Ectodermal cell (in vitro differentiated cells): Measurements from ENCODE around the gene COMMD7.

Source experiments
- H3K27ac ChIP-seq: 2 replicates; pipeline ENCODE4 v1.7.0; 2013; ENCODE audit warnings: mild to moderate bottlenecking, low read depth, low read length; ENCODE audit not compliant: insufficient read depth, poor library complexity, severe bottlenecking
- H3K27me3 ChIP-seq: 2 replicates; pipeline ENCODE4 v1.7.0; 2013; ENCODE audit warnings: mild to moderate bottlenecking, low read length; ENCODE audit not compliant: insufficient read depth, control insufficient read depth, poor library complexity, severe bottlenecking
- H3K36me3 ChIP-seq: one replicate; pipeline ENCODE4 v1.7.0; 2013; ENCODE audit warnings: low read length; ENCODE audit not compliant: control insufficient read depth, insufficient read depth
- H3K4me1 ChIP-seq: one replicate; pipeline ENCODE4 v1.7.0; 2013; ENCODE audit warnings: low read length; ENCODE audit not compliant: control insufficient read depth, insufficient read depth
- H3K4me3 ChIP-seq: 2 replicates; pipeline ENCODE4 v1.7.0; 2013; ENCODE audit warnings: low read depth, low read length, control low read depth; ENCODE audit not compliant: insufficient read depth
- H3K9me3 ChIP-seq: 2 replicates; pipeline ENCODE4 v1.7.0; 2013; ENCODE audit warnings: mild to moderate bottlenecking, low read length, moderate library complexity; ENCODE audit not compliant: control insufficient read depth
- WGBS, 2 experiments: methylation state at CpG; one replicate each; pipeline ENCODE4 v1.1.7; 2013; ENCODE audit warnings: missing lambda C conversion rate in 2 of 2; 5-methylcytosine and 5-hydroxymethylcytosine counted together

COMMD7 gene

DNA sequence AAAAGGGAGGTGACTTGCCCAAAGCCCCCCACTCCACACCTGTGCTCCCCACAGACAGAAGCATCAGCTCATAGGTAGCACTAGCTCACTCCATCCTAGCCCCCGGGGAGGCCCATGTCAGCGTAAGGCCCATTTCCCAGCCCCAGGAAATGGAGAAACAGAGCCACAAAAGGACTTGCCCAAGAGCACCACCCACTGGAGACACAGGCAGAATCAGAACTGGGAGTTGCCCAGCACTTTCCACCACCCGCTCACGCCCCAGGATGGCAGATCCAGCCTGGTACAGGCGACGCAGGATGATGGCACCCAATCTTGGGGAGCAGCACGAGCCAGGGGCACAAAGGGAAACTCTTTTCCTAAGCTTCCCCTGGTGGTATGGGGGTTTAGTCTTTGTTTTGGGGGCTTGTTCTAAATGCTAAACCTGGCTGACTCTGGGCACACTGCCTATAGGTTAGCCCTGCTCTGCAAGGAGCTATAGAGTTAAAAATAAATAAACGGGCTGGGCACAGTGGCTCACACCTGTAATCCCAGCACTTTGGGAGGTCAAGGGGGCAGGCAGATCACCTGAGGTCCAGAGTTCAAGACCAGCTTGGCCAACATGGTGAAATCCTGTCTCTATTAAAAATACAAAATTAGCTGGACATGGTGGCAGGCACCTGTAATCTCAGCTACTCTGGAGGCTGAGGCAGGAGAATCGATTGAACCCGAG is 81.3 kb downstream of the COMMD7 start:
- Histone ChIP-seq H3K27ac (no peak overlapping the region), H3K27me3 (no peaks in the 10 kb centered on the region), H3K9me3 (no peaks in the 10 kb centered on the region), H3K36me3 (no peaks in the 10 kb centered on the region), H3K4me3 (no peak overlapping the region), H3K4me1 (peaks cover 7% of the 10 kb centered on the region)
- 93 to 94% methylated on average over 10 of the region's 10 CpGs for WGBS, 2 experiments

DNA sequence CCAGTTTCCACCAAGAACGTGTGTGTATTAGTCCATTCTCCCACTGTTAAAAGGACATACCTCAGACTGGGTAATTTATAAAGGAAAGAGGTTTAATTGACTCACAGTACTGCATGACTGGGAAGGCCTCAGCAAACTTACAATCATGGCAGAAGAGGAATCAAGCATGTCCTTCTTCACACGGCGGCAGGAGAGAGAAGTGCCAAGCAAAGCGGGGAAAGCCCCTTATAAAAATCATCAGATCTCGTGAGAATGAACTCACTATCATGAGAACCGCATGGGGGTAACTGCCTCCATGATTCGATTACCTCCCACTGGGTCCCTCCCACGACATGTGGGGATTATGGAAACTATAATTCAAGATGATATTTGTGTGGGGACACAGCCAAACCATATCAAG is 82.6 kb downstream of the COMMD7 start:
- WGBS, 2 experiments = 95 to 97% methylated on average over 8 of the region's 8 CpGs
- H3K36me3 ChIP-seq = no peaks in the 10 kb centered on the region
- H3K4me1 ChIP-seq = peaks cover 7% of the 10 kb centered on the region
- no peak overlapping the region for H3K27ac ChIP-seq
- no peaks in the 10 kb centered on the region for H3K9me3 ChIP-seq
- H3K4me3 ChIP-seq = no peak overlapping the region
- no peaks in the 10 kb centered on the region for H3K27me3 ChIP-seq

DNA sequence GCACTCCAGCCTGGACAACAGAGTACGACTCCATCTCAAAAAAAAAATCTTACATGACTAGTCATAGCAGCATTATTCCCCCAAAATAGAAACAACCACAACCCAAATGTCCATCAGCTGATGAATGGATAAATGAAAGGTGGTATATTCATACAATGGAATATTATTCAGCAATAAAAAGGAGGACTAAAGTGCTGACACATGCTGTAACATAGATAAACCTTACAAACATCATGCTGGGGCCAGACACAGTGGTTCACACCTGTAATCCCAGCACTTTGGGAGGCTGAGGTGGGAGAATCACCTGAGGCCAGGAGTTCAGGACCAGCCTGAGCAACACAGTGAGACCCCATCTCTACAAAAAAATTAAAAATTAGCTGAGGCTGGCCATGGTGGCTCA is 86.4 kb downstream of the COMMD7 start:
- Histone ChIP-seq H3K27me3 (no peaks in the 10 kb centered on the region), H3K4me1 (peaks cover 5% of the 10 kb centered on the region), H3K27ac (no peak overlapping the region), H3K4me3 (no peak overlapping the region), H3K36me3 (no peaks in the 10 kb centered on the region), H3K9me3 (no peaks in the 10 kb centered on the region)
- WGBS, 2 experiments = 93 to 100% methylated on average over 1 of the region's 1 CpG

DNA sequence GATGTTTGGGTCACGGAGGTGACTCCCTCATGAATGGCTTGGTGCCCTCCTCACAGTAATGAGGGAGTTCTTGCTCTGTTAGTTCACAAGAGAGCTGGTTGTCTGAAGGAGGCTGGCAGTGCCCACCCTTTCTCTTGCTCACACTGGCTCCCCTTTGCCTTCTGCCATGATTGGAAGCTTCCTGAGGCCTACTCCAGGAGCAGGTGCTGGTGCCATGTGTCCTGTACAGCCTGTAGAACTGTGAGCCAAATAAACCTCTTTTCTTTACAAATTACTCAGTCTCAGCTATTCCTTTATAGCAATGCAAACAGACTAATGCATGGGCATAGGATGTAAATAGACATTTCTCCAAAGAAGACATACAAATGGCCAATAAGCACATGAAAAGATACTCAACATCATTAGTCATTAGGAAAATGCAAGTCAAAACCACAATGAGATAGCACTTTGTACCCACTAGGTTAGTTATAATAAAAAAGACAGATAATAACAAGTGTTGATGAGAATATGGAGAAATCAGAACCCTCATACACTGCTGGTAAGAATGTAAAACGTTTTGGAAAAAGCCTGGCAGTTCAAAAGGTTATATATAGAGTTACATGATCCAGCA is 87.3 kb downstream of the COMMD7 start:
- 59 to 79% methylated on average over 2 of the region's 2 CpGs for WGBS, 2 experiments
- peaks cover 5% of the 10 kb centered on the region for H3K4me1 ChIP-seq
- H3K27ac ChIP-seq = no peak overlapping the region
- H3K4me3 ChIP-seq = no peak overlapping the region
- H3K27me3 ChIP-seq = no peaks in the 10 kb centered on the region
- no peaks in the 10 kb centered on the region for H3K36me3 ChIP-seq
- no peaks in the 10 kb centered on the region for H3K9me3 ChIP-seq

DNA sequence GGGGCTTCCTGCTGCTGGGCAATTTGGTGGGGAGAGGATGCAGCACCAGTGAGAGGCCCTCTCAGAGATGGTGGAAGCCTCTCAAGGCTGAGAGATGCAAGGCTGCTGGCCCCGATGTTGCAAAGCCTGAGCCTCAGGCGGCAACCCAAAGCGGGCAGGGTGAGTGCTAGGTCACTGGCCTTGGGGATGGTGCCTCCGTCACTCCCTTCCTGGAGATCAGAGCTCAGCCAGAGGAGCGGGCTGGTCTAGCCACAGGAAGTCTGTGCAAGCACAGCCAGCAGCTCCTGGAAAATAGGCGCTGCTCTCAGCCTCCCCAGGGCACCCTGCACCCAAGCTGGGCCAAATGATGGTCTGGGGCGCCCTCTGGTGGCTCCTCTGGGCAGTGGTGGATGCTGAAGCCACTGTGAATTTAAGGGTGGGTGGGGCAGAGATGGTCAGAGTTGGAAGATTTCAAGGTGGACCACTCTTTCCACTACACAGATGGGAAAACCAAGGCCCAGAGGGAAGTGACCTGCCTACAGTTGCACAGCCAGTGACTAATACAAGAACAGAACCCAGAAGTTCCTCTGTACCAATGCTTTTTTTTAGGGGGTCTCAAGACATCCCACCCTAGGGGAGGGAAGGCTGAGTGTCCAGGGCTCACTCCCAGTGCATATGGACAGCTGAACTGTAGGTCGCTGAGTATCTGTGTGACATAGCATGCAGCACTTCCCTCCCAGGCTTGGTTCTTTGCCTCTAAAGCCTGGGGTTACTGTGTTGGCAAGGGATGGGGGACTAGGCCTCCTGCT is 90.3 kb downstream of the COMMD7 start:
- Histone ChIP-seq H3K4me1 (peaks cover 5% of the 10 kb centered on the region), H3K9me3 (no peaks in the 10 kb centered on the region), H3K36me3 (no peaks in the 10 kb centered on the region), H3K27me3 (no peaks in the 10 kb centered on the region), H3K4me3 (no peak overlapping the region), H3K27ac (no peak overlapping the region)
- 23 to 24% methylated on average over 8 of the region's 8 CpGs for WGBS, 2 experiments
